ENCODE results near the gene STRIP2. TPM values are rescaled to one million over a fixed set of nuclear protein-coding genes. Genes with fewer than 3 reads are reported as not detected.
A peak's percentile ranks its signal among the peaks of the same experiment; 100 is the strongest.
"Not testable (repeated sequence)": the region's sequence is repeated elsewhere in the genome, so short reads cannot be mapped to it uniquely, and the experiment has no call there.

Gene STRIP2
- total and polyA plus RNA-seq, 9 of the 15 experiments (the other 6 are each of a cell fraction or from before 2014, with no cell fraction given) = 10.1 to 81.8 (median 42.3) TPM

DNA sequence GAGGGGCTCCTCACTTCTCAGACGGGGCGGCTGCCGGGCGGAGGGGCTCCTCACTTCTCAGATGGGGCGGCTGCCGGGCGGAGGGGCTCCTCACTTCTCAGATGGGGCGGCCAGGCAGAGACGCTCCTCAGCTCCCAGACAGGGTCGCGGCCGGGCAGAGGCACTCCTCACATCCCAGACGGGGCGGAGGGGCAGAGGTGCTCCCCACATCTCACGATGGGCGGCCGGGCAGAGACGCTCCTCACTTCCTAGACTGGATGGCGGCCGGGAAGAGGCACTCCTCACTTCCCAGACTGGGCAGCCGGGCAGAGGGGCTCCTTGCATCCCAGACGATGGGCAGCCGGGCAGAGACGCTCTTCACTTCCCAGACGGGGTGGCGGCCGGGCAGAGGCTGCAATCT is 42.2 kb downstream of the STRIP2 start:
- intact Hi-C loops (cut with micrococcal nuclease); H2AFZ ChIP-seq (ENCODE audit: low read depth, low read length); in situ Hi-C loops (cut with MboI); BruUV-seq (replicated peaks); H3K4me1 ChIP-seq (replicated peaks in 1 of 2; ENCODE audit: control insufficient read depth in 2 of 2, insufficient read depth in 2 of 2, low read length in 2 of 2); DNase-seq (ENCODE audit: extremely low read depth in 1 of 4, low spot score in 3 of 4); POLR2A ChIA-PET; H3K9me1 ChIP-seq (ENCODE audit: control insufficient read depth, insufficient read depth, low read length); H3K27ac ChIP-seq (ENCODE audit: extremely low read depth, low read depth, low read length); H3K4me3 ChIP-seq; CTCF ChIA-PET (ENCODE audit: low intra/inter-chr PET ratio); H3K4me2 ChIP-seq (ENCODE audit: insufficient read depth, low read length); H3K79me2 ChIP-seq (ENCODE audit: control insufficient read depth, insufficient read depth, low read length); ATAC-seq; H4K20me1 ChIP-seq (replicated peaks; ENCODE audit: control insufficient read depth, insufficient read depth, low read length); H3K9ac ChIP-seq (ENCODE audit: insufficient read depth in 1 of 2, low read depth in 2 of 2, low read length in 2 of 2); H3K27me3 ChIP-seq (ENCODE audit: control insufficient read depth in 2 of 2, insufficient read depth in 2 of 2, low read length in 2 of 2); FAIRE-seq; H3K9me3 ChIP-seq (replicated peaks; ENCODE audit: control insufficient read depth, insufficient read depth, low read depth, low read length): not testable (repeated sequence)
- peaks cover 69% of the 10 kb centered on the region for H3K36me3 ChIP-seq (ENCODE audit: control insufficient read depth, insufficient read depth, low read length)
- 0 out of 2 replicates have a peak, but pooled peaks have one; percentile 35 for TF ChIP-seq POLR2G (IDR thresholded peaks at IDR 0.05; ENCODE audit: low read depth, low read length)
- peak; percentile 19; the same call in 1 of the 2 replicates for TF ChIP-seq ZBTB33 (CRISPR knock-in tag; IDR thresholded peaks at IDR 0.05)
- 96% methylated on average over 18 of the region's 27 CpGs for WGBS (ENCODE audit: insufficient coverage, low coverage, missing lambda C conversion rate)

GRCh38 chr7:129479831-129480230 is 45.6 kb downstream of the STRIP2 start:
- Histone ChIP-seq H3K27ac (ENCODE audit: extremely low read depth, low read depth, low read length) (no peak overlapping the region), H3K4me2 (ENCODE audit: insufficient read depth, low read length) (no peak overlapping the region), H4K20me1 (replicated peaks; ENCODE audit: control insufficient read depth, insufficient read depth, low read length) (no peaks in the 10 kb centered on the region), H3K9ac (ENCODE audit: insufficient read depth in 1 of 2, low read depth in 2 of 2, low read length in 2 of 2) (no peak overlapping the region), H3K79me2 (ENCODE audit: control insufficient read depth, insufficient read depth, low read length) (no peaks in the 10 kb centered on the region), H3K9me1 (ENCODE audit: control insufficient read depth, insufficient read depth, low read length) (no peaks in the 10 kb centered on the region), H3K4me3 (no peak overlapping the region), H3K4me1 (replicated peaks in 1 of 2; ENCODE audit: control insufficient read depth in 2 of 2, insufficient read depth in 2 of 2, low read length in 2 of 2) (no peaks in the 10 kb centered on the region), H3K9me3 (replicated peaks; ENCODE audit: control insufficient read depth, insufficient read depth, low read depth, low read length) (no peaks in the 10 kb centered on the region), H3K36me3 (ENCODE audit: control insufficient read depth, insufficient read depth, low read length) (peaks cover 71% of the 10 kb centered on the region), H3K27me3 (ENCODE audit: control insufficient read depth in 2 of 2, insufficient read depth in 2 of 2, low read length in 2 of 2) (no peaks in the 10 kb centered on the region), H2AFZ (ENCODE audit: low read depth, low read length) (no peak overlapping the region)
- in situ Hi-C loops (cut with MboI) = no loop called here
- ChIA-PET POLR2A (interaction anchor here (1.1 kb wide), 1 partner anchor 41 kb away, joined by 7 read pairs; no protein-coding TSS in a partner anchor), CTCF (ENCODE audit: low intra/inter-chr PET ratio) (interaction anchor here (0.5 kb wide), 1 partner anchor 105 kb away, joined by 3 read pairs; no protein-coding TSS in a partner anchor)
- FAIRE-seq (no peak), DNase-seq (ENCODE audit: extremely low read depth in 1 of 4, low spot score in 3 of 4) (no peak), ATAC-seq (no peak)
- no TSS peak for BruUV-seq (replicated peaks)
- 88% methylated on average over 1 of the region's 1 CpG for WGBS (ENCODE audit: insufficient coverage, low coverage, missing lambda C conversion rate)
- intact Hi-C loops (cut with micrococcal nuclease) = no loop called here
- TF ChIP-seq U2AF1 (optimal IDR thresholded peaks at IDR 0.05; ENCODE audit: low read depth, low read length) = no peak
- TF ChIP-seq ZBTB33 (CRISPR knock-in tag; IDR thresholded peaks at IDR 0.05) = no peak
- TF ChIP-seq PCBP1 (IDR thresholded peaks at IDR 0.05; ENCODE audit: low read depth, low read length, poor library complexity, severe bottlenecking) = no peak
- TF ChIP-seq, protein P1, sequence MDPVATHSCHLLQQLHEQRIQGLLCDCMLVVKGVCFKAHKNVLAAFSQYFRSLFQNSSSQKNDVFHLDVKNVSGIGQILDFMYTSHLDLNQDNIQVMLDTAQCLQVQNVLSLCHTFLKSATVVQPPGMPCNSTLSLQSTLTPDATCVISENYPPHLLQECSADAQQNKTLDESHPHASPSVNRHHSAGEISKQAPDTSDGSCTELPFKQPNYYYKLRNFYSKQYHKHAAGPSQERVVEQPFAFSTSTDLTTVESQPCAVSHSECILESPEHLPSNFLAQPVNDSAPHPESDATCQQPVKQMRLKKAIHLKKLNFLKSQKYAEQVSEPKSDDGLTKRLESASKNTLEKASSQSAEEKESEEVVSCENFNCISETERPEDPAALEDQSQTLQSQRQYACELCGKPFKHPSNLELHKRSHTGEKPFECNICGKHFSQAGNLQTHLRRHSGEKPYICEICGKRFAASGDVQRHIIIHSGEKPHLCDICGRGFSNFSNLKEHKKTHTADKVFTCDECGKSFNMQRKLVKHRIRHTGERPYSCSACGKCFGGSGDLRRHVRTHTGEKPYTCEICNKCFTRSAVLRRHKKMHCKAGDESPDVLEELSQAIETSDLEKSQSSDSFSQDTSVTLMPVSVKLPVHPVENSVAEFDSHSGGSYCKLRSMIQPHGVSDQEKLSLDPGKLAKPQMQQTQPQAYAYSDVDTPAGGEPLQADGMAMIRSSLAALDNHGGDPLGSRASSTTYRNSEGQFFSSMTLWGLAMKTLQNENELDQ (CRISPR knock-in tag; IDR thresholded peaks at IDR 0.05; ENCODE audit: borderline replicate concordance) = no peak
- TF ChIP-seq ZNF717 (CRISPR knock-in tag; IDR thresholded peaks at IDR 0.05) = no peak
- TF ChIP-seq, protein P2, sequence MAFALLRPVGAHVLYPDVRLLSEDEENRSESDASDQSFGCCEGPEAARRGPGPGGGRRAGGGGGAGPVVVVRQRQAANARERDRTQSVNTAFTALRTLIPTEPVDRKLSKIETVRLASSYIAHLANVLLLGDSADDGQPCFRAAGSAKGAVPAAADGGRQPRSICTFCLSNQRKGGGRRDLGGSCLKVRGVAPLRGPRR (CRISPR knock-in tag; IDR thresholded peaks at IDR 0.05) = no peak

Measured in K562 (cell line).